UCSD-AML1 (cell line): ENCODE data around the gene FSHB.
"Not testable (repeated sequence)": the region's sequence is repeated elsewhere in the genome, so short reads cannot be mapped to it uniquely, and the experiment has no call there.

ENCODE experiments used
- DNase-seq: peaks from one replicate; lab custom pipeline; 2025; ENCODE audit not compliant: unreplicated experiment; lab: John Stamatoyannopoulos, UW

FSHB gene

GRCh38 chr11:30230714-30231113 lies at the start of gene FSHB:
Gene FSHB, plus strand, starts transcription at chr11:30231014. Its CDS starts 889 bp downstream, at chr11:30231903.
- DNase-seq = no peak

- no peak for DNase-seq
Observed at GRCh38 chr11:30186748-30187147, 44.1 kb upstream of the FSHB start.

GRCh38 chr11:30192620-30193019 lies 38.2 kb upstream of the FSHB start:
- no peak for DNase-seq

- peak; percentile 47 for DNase-seq
Observed at GRCh38 chr11:30196400-30197206, 34.2 kb upstream of the FSHB start.

GRCh38 chr11:30197869-30198268 lies 32.9 kb upstream of the FSHB start:
- DNase-seq = no peak

- not testable (repeated sequence) for DNase-seq
Observed at GRCh38 chr11:30202989-30203388, 27.8 kb upstream of the FSHB start.

- DNase-seq = no peak
Observed at GRCh38 chr11:30203850-30204249, 27.0 kb upstream of the FSHB start.

GRCh38 chr11:30206249-30206996 lies 24.4 kb upstream of the FSHB start:
- no peak for DNase-seq

- no peak for DNase-seq
Observed at GRCh38 chr11:30210357-30210756, 20.5 kb upstream of the FSHB start.

- no peak for DNase-seq
Observed at GRCh38 chr11:30216534-30216933, 14.3 kb upstream of the FSHB start.

GRCh38 chr11:30218278-30218677 lies 12.5 kb upstream of the FSHB start:
- no peak for DNase-seq

- DNase-seq = no peak
Observed at GRCh38 chr11:30225642-30226041, 5.2 kb upstream of the FSHB start.

- no peak for DNase-seq
Observed at GRCh38 chr11:30228323-30228884, 2.4 kb upstream of the FSHB start.

GRCh38 chr11:30239025-30239424 lies 8.2 kb downstream of the FSHB start:
- DNase-seq = no peak

- DNase-seq = no peak
Observed at GRCh38 chr11:30244265-30244664, 13.5 kb downstream of the FSHB start.

GRCh38 chr11:30245621-30246020 lies 14.8 kb downstream of the FSHB start:
- no peak for DNase-seq

GRCh38 chr11:30254307-30255298 lies 23.8 kb downstream of the FSHB start:
- DNase-seq = no peak

- DNase-seq = no peak
Observed at GRCh38 chr11:30255637-30256036, 24.8 kb downstream of the FSHB start.

- DNase-seq = no peak
Observed at GRCh38 chr11:30257058-30257457, 26.2 kb downstream of the FSHB start.

- DNase-seq = no peak
Observed at GRCh38 chr11:30258679-30259078, 27.9 kb downstream of the FSHB start.

GRCh38 chr11:30260813-30261212 lies 30.0 kb downstream of the FSHB start:
- no peak for DNase-seq
